Measurements from ENCODE around the gene PUSL1.

PUSL1 gene

DNA sequence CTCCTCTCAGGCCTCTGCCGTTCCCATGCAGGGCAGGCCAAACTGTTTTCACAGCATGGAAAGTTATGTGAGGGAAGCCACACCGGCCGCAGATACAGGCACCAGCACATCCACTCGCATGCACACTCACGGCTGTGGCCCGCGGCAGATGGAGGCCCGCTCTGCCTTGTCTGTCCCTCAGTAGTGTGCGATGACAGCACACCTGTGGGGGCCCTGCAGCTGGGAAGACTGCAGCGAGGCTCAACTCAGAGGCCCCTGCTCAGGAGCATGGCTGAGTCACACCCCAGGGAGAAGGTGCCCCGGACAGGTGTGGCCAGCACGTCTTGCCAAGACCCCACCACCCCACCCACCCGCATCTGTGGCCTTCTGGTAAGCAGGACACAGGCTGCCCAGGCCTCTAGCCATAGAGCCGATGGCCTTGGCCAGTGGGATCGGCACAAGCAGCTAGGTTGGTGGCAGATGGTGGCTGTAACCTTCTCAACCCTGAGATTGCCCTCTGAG lies 33.4 kb upstream of the PUSL1 start:
- no peak for DNase-seq (ENCODE audit: extremely low spot score)
- ChIA-PET POLR2A (interaction anchor here (1.2 kb wide), 1 partner anchor 24 kb away, joined by 3 read pairs; no protein-coding TSS in a partner anchor), CTCF (no interaction called here)
- TF ChIP-seq TARDBP (IDR thresholded peaks at IDR 0.05) (no peak), ZNF384 (IDR thresholded peaks at IDR 0.05) (no peak), FOXK2 (IDR thresholded peaks at IDR 0.05) (no peak)

DNA sequence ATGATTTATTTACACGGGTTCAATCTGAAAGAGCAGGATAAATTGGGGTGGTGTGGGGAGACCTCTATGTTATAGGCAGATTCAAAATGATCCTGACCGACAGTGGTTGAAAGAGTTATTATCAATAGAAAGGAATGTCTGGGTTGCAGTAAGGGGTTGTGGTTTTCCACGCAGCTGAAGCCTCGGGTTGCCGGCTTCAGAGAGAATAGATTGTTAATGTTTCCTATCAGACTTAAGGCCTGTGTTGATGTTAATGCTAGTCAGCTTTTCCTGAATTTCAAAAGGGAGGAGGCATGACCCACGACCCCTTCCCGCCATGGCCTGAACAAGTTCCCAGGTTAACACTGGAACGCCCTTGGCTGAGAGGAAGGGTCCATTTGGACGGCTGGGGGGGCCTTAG lies 32.6 kb upstream of the PUSL1 start:
- ChIA-PET CTCF (no interaction called here), POLR2A (no interaction called here)
- no peak for DNase-seq (ENCODE audit: extremely low spot score)
- no peak for TF ChIP-seq FOXK2 (IDR thresholded peaks at IDR 0.05)
- TF ChIP-seq NFRKB (IDR thresholded peaks at IDR 0.05) = no peak
- TF ChIP-seq ARNT (IDR thresholded peaks at IDR 0.05) = no peak
- no peak for TF ChIP-seq FOXA1 (IDR thresholded peaks at IDR 0.05)
- no peak for TF ChIP-seq CTBP1 (IDR thresholded peaks at IDR 0.05; ENCODE audit: borderline replicate concordance)
- TF ChIP-seq TARDBP (IDR thresholded peaks at IDR 0.05) = no peak
- no peak for TF ChIP-seq ZNF384 (IDR thresholded peaks at IDR 0.05)
- no peak for TF ChIP-seq HDGF (IDR thresholded peaks at IDR 0.05; ENCODE audit: borderline replicate concordance)
- no peak for TF ChIP-seq L3MBTL2 (conservative IDR thresholded peaks at IDR 0.05)
- TF ChIP-seq SUZ12 (IDR thresholded peaks at IDR 0.05) = no peak
- no peak for TF ChIP-seq BHLHE40 (IDR thresholded peaks at IDR 0.05; ENCODE audit: borderline replicate concordance)
- no peak for TF ChIP-seq SP1 (IDR thresholded peaks at IDR 0.05)

DNA sequence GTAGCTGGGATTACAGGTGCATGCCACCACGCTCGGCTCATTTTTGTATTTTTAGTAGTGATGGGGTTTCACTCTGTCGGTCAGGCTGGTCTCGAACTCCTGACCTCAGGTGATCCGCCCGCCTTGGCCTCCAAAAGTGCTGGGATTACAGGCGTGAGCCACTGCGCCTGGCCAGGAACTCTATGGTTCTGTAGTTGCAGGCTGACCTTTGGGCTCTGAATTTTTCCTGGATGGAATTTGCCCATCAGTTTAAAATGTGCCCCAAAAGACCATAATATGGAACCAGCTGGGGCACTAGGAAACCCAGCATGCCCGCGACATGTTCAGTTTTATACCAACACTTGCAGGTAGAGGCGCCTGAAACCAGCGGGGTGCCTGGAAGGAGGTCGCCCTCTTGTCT lies 29.8 kb upstream of the PUSL1 start:
- ChIA-PET CTCF (no interaction called here), POLR2A (no interaction called here)
- TF ChIP-seq SUZ12 (IDR thresholded peaks at IDR 0.05) = no peak
- no peak for TF ChIP-seq L3MBTL2 (conservative IDR thresholded peaks at IDR 0.05)
- no peak for TF ChIP-seq HDGF (IDR thresholded peaks at IDR 0.05; ENCODE audit: borderline replicate concordance)
- no peak for TF ChIP-seq FOXK2 (IDR thresholded peaks at IDR 0.05)
- no peak for TF ChIP-seq LEF1 (IDR thresholded peaks at IDR 0.05; ENCODE audit: borderline replicate concordance)
- TF ChIP-seq ARNT (IDR thresholded peaks at IDR 0.05) = no peak
- TF ChIP-seq SP1 (IDR thresholded peaks at IDR 0.05) = no peak
- no peak for TF ChIP-seq NFRKB (IDR thresholded peaks at IDR 0.05)
- TF ChIP-seq PKNOX1 (IDR thresholded peaks at IDR 0.05) = no peak
- TF ChIP-seq BHLHE40 (IDR thresholded peaks at IDR 0.05; ENCODE audit: borderline replicate concordance) = no peak
- TF ChIP-seq FOXA1 (IDR thresholded peaks at IDR 0.05) = no peak
- TF ChIP-seq CTBP1 (IDR thresholded peaks at IDR 0.05; ENCODE audit: borderline replicate concordance) = no peak
- no peak for TF ChIP-seq ELF4 (IDR thresholded peaks at IDR 0.05)
- no peak for TF ChIP-seq FOXM1 (IDR thresholded peaks at IDR 0.05; ENCODE audit: borderline replicate concordance)
- no peak for TF ChIP-seq TARDBP (IDR thresholded peaks at IDR 0.05)
- TF ChIP-seq ZNF384 (IDR thresholded peaks at IDR 0.05) = no peak
- DNase-seq (ENCODE audit: extremely low spot score) = no peak

DNA sequence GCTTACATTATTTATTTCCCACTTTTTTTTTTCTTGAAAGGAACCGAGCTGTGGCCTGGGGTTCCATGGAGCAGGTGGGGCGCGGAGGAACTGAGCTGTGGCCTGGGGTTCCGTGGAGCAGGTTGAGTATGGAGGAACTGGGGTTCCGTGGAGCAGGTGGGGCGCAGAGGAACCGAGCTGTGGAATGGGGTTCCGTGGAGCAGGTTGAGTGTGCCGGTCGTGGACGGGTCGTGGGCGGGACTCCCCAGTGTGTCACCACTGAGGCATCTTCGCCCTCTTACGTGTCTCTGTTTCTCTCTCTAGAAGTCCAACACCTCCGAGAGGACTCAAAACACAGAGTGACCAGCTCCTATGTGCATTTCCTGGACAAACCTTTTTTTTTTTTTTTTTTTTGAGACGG lies 29.4 kb upstream of the PUSL1 start:
- TF ChIP-seq PKNOX1 (IDR thresholded peaks at IDR 0.05) = no peak
- no peak for TF ChIP-seq TARDBP (IDR thresholded peaks at IDR 0.05)
- CTCF ChIA-PET = no interaction called here
- no peak for DNase-seq (ENCODE audit: extremely low spot score)
- POLR2A ChIA-PET = no interaction called here

DNA sequence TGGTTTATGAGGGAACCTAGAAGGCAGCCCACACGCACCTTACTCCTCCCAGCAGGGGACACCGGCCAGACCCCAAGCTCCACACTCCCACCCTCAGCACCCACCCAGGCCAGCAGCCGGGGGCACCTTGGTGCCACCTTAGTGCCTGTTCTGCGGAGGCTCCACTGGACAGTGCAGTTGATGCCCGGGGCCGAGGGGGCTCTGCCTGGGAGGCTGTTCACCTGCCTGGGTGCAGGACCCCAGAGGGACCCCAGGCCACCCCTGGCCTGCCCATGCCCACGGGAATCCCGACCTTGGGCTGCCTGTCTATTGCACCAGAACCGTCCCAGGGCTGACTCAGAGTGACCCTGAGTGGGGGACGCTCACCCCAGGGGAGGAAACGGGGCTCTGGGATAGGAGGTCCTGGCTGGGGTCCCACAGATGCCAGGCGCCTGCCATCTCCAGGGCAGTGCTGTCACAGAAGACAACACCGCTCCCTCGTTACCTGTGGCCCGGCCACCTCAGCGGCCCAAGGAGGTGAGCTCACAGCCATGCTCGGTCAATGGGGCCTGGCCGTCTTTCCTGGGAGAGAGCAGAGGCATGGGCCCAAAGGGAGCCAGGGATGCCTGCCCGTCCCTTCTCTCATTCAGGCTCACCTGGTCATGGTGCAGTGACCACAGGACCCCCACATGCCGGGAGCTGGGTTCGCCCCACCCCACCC lies 27.5 kb upstream of the PUSL1 start:
- TF ChIP-seq SUZ12 (IDR thresholded peaks at IDR 0.05) (no peak), LEF1 (IDR thresholded peaks at IDR 0.05; ENCODE audit: borderline replicate concordance) (no peak), FOXK2 (IDR thresholded peaks at IDR 0.05) (no peak), TARDBP (IDR thresholded peaks at IDR 0.05) (no peak), BHLHE40 (IDR thresholded peaks at IDR 0.05; ENCODE audit: borderline replicate concordance) (no peak), ARNT (IDR thresholded peaks at IDR 0.05) (no peak), PKNOX1 (IDR thresholded peaks at IDR 0.05) (no peak), FOXM1 (IDR thresholded peaks at IDR 0.05; ENCODE audit: borderline replicate concordance) (no peak), HDGF (IDR thresholded peaks at IDR 0.05; ENCODE audit: borderline replicate concordance) (no peak), L3MBTL2 (conservative IDR thresholded peaks at IDR 0.05) (no peak)
- ChIA-PET POLR2A (no interaction called here), CTCF (no interaction called here)
- no peak for DNase-seq (ENCODE audit: extremely low spot score)

- ChIA-PET CTCF (interaction anchor here (1.4 kb wide), 1 partner anchor 10 kb away, joined by 3 read pairs; no protein-coding TSS in a partner anchor), POLR2A (no interaction called here)
- no peak for DNase-seq (ENCODE audit: extremely low spot score)
- TF ChIP-seq TARDBP (IDR thresholded peaks at IDR 0.05) = no peak
- TF ChIP-seq FOXM1 (IDR thresholded peaks at IDR 0.05; ENCODE audit: borderline replicate concordance) = no peak
- no peak for TF ChIP-seq ELF4 (IDR thresholded peaks at IDR 0.05)
- TF ChIP-seq LEF1 (IDR thresholded peaks at IDR 0.05; ENCODE audit: borderline replicate concordance) = no peak
- no peak for TF ChIP-seq L3MBTL2 (conservative IDR thresholded peaks at IDR 0.05)
Measured at GRCh38 chr1:1281533-1282321, 26.7 kb upstream of the PUSL1 start.

All from HEK293T (cell line).